Neural progenitor cell (in vitro differentiated cells): ENCODE measurements around the gene SPSB1.

Experiments
- EZH2phosphoT487 ChIP-seq: fragments of 200-600 bp; sonication (generic); IDR thresholded peaks from 2 replicates; pipeline ENCODE4 v1.6.1; 2017; ENCODE audit warnings: antibody characterized with exemption
- TF ChIP-seq, protein P1 (sequence below): fragments of 200-600 bp; sonication (generic); IDR thresholded peaks from 2 replicates; pipeline ENCODE4 v1.5.1; 2017; ENCODE audit warnings: antibody characterized with exemption, mild to moderate bottlenecking

DNA sequence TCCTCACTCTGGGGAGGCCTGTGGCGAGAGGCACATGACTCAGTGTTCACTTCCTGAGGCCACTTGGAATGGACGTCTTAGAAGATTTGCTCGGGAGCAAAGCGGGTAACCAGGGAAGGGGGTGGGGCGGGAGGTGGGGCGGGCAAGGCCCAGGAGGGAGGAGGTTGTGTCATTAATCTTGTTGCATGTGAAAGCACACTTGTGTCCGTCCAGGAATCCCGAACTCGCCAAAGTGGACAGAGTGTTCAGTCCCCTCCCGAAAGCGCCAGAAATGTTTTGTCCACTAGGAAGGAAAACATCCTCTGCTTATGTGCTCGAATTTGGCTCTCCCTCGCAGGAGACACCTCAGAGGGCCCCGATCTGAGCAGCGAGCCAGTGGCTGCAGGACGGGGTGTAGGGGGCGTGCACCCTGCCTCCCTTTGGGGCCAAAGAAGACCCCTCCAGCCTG, 84.2 kb downstream of the SPSB1 start:
- TF ChIP-seq, protein P1, sequence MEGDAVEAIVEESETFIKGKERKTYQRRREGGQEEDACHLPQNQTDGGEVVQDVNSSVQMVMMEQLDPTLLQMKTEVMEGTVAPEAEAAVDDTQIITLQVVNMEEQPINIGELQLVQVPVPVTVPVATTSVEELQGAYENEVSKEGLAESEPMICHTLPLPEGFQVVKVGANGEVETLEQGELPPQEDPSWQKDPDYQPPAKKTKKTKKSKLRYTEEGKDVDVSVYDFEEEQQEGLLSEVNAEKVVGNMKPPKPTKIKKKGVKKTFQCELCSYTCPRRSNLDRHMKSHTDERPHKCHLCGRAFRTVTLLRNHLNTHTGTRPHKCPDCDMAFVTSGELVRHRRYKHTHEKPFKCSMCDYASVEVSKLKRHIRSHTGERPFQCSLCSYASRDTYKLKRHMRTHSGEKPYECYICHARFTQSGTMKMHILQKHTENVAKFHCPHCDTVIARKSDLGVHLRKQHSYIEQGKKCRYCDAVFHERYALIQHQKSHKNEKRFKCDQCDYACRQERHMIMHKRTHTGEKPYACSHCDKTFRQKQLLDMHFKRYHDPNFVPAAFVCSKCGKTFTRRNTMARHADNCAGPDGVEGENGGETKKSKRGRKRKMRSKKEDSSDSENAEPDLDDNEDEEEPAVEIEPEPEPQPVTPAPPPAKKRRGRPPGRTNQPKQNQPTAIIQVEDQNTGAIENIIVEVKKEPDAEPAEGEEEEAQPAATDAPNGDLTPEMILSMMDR: no peak
- TF ChIP-seq EZH2phosphoT487: no peak
